ENCODE results near the gene NOL3. TPM values are rescaled to one million over a fixed set of nuclear protein-coding genes. Genes with fewer than 3 reads are reported as not detected.

Gene NOL3
- total and polyA plus RNA-seq, 8 donors: 11.4 to 492 (median 35.3) TPM

GRCh38 chr16:67194260-67194659 lies 23.9 kb downstream of the NOL3 start:
- intact Hi-C loops (cut with DNase I; ENCODE audit: low total_unique reads): no loop called here
- peaks cover 32 to 72% (median 50%) of the 10 kb centered on the region in 4 donors for H3K4me1 ChIP-seq
- no peaks in the 10 kb centered on the region for H3K27me3 ChIP-seq
- 74 to 86% (median 82%) methylated on average over 5 to 6 of the region's 6 CpGs for WGBS, 5 donors
- TF ChIP-seq EP300 (IDR thresholded peaks at IDR 0.05) (no peak), POLR2A (IDR thresholded peaks at IDR 0.05) (no peak), CTCF (IDR thresholded peaks at IDR 0.05) (no peak), POLR2AphosphoS5 (IDR thresholded peaks at IDR 0.05) (no peak)
- no peak overlapping the region for H3K4me3 ChIP-seq
- no peak overlapping the region for H3K27ac ChIP-seq
- peaks cover 43 to 61% (median 53%) of the 10 kb centered on the region in 4 donors for H3K36me3 ChIP-seq
- DNase-seq: peak in 1 of 2 donors; percentile 20
- H3K9me3 ChIP-seq: no peaks in the 10 kb centered on the region

- no peak overlapping the region for H3K27ac ChIP-seq
- H3K9me3 ChIP-seq: no peaks in the 10 kb centered on the region
- H3K27me3 ChIP-seq: no peaks in the 10 kb centered on the region
- 79 to 85% (median 82%) methylated on average over 4 to 5 of the region's 5 CpGs for WGBS, 5 donors
- peaks cover 39 to 82% (median 62%) of the 10 kb centered on the region in 4 donors for H3K4me1 ChIP-seq
- no peak overlapping the region for H3K4me3 ChIP-seq
- TF ChIP-seq CTCF (IDR thresholded peaks at IDR 0.05) (no peak), EP300 (IDR thresholded peaks at IDR 0.05) (no peak), POLR2AphosphoS5 (IDR thresholded peaks at IDR 0.05) (no peak), POLR2A (IDR thresholded peaks at IDR 0.05) (no peak)
- intact Hi-C loops (cut with DNase I; ENCODE audit: low total_unique reads): no loop called here
- peaks cover 43 to 76% (median 57%) of the 10 kb centered on the region in 4 donors for H3K36me3 ChIP-seq
- no peak for DNase-seq
These were observed 25.3 kb downstream of the NOL3 start for GRCh38 chr16:67195676-67196075.

- Histone ChIP-seq H3K4me1 (peaks cover 31 to 72% (median 56%) of the 10 kb centered on the region in 4 donors), H3K9me3 (no peaks in the 10 kb centered on the region), H3K27me3 (no peaks in the 10 kb centered on the region), H3K27ac (no peak overlapping the region), H3K4me3 (no peak overlapping the region), H3K36me3 (peaks cover 50 to 88% (median 68%) of the 10 kb centered on the region in 4 donors)
- TF ChIP-seq EP300 (IDR thresholded peaks at IDR 0.05): no peak
- TF ChIP-seq POLR2AphosphoS5 (IDR thresholded peaks at IDR 0.05): no peak
- no peak for DNase-seq
- intact Hi-C loops (cut with DNase I; ENCODE audit: low total_unique reads): no loop called here
- WGBS, 5 donors: 89 to 100% (median 100%) methylated on average over 1 of the region's 1 CpG
These were observed 26.5 kb downstream of the NOL3 start for GRCh38 chr16:67196881-67197280.

GRCh38 chr16:67197704-67198103 lies 27.4 kb downstream of the NOL3 start:
- Histone ChIP-seq H3K27me3 (no peaks in the 10 kb centered on the region), H3K9me3 (no peaks in the 10 kb centered on the region), H3K4me1 (peaks cover 28 to 69% (median 50%) of the 10 kb centered on the region in 4 donors), H3K27ac (peak overlapping the region; percentile 62 to 88 (median 83)), H3K36me3 (peaks cover 58 to 96% (median 76%) of the 10 kb centered on the region in 4 donors), H3K4me3 (no peak overlapping the region)
- DNase-seq: no peak
- intact Hi-C loops (cut with DNase I; ENCODE audit: low total_unique reads): no loop called here
- 58 to 75% (median 65%) methylated on average over 3 to 6 of the region's 6 CpGs for WGBS, 5 donors
- TF ChIP-seq EP300 (IDR thresholded peaks at IDR 0.05) (no peak), POLR2AphosphoS5 (IDR thresholded peaks at IDR 0.05) (no peak), POLR2A (IDR thresholded peaks at IDR 0.05) (no peak), CTCF (IDR thresholded peaks at IDR 0.05) (no peak)

DNA sequence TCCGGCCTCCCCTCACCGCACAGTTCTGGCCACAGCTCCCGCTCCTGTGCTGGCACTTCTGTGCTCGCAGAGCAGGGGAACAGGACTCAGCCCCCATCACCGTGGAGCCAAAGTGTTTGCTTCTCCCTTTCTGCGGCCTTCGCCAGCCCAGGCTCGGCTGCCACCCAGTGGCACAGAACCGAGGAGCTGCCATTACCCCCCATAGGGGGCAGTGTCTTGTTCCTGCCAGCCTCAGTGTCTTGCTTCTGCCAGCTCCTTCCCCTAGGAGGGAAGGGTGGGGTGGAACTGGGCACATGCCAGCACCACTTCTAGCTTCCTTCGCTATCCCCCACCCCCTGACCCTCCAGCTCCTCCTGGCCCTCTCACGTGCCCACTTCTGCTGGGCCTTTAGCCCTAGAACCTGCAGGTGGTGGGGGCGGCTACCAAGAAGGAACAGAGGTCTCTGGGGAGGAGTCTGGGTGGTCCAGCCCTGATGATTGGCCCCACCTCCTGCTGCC lies 27.9 kb downstream of the NOL3 start:
- Histone ChIP-seq H3K27me3 (no peaks in the 10 kb centered on the region), H3K36me3 (peaks cover 63 to 99% (median 81%) of the 10 kb centered on the region in 4 donors), H3K4me3 (peak overlapping the region in 1 of 4 donors; percentile 61), H3K4me1 (peaks cover 22 to 64% (median 45%) of the 10 kb centered on the region in 4 donors), H3K9me3 (no peaks in the 10 kb centered on the region), H3K27ac (peak overlapping the region; percentile 62 to 88 (median 83))
- WGBS, 5 donors: 31 to 42% (median 41%) methylated on average over 8 to 12 of the region's 12 CpGs
- intact Hi-C loops (cut with DNase I; ENCODE audit: low total_unique reads): no loop called here
- TF ChIP-seq EP300 (IDR thresholded peaks at IDR 0.05) (no peak), CTCF (IDR thresholded peaks at IDR 0.05) (peak in 5 of 7 experiments; percentile 28 to 71 (median 64)), POLR2A (IDR thresholded peaks at IDR 0.05) (no peak), POLR2AphosphoS5 (IDR thresholded peaks at IDR 0.05) (peak in 1 of 3 donors; percentile 15)
- peak; percentile 68 to 76 for DNase-seq
